ENCODE results near the gene N4BP2.
"Not testable (repeated sequence)": the region's sequence is repeated elsewhere in the genome, so short reads cannot be mapped to it uniquely, and the experiment has no call there.

N4BP2 gene

GRCh38 chr4:40093400-40093799 lies 36.8 kb downstream of the N4BP2 start:
- DNase-seq, result not testable (repeated sequence)

- DNase-seq, result peak; percentile 51 to 71 (median 61)
Observed at GRCh38 chr4:40099010-40099409, 42.4 kb downstream of the N4BP2 start.

- not testable (repeated sequence) for DNase-seq
Observed at GRCh38 chr4:40107150-40107549, 50.5 kb downstream of the N4BP2 start.

GRCh38 chr4:40112027-40112792 lies 55.6 kb downstream of the N4BP2 start:
- DNase-seq, result no peak

- peak in 1 of 4 experiments; percentile 44 for DNase-seq
Observed at GRCh38 chr4:40114206-40114605, 57.6 kb downstream of the N4BP2 start.

- DNase-seq, result peak in 2 of 4 experiments; percentile 11 to 38
Observed at GRCh38 chr4:40118861-40119260, 62.2 kb downstream of the N4BP2 start.

- DNase-seq, result no peak
Observed at GRCh38 chr4:40119344-40119743, 62.7 kb downstream of the N4BP2 start.

- DNase-seq, result peak; percentile 83 to 96 (median 91)
Observed at GRCh38 chr4:40121515-40121914, 64.9 kb downstream of the N4BP2 start.

GRCh38 chr4:40122941-40123340 lies 66.3 kb downstream of the N4BP2 start:
- no peak for DNase-seq

- no peak for DNase-seq
Observed at GRCh38 chr4:40124690-40125089, 68.0 kb downstream of the N4BP2 start.

- DNase-seq, result no peak
Observed at GRCh38 chr4:40130401-40131036, 73.9 kb downstream of the N4BP2 start.

GRCh38 chr4:40132816-40133215 lies 76.2 kb downstream of the N4BP2 start:
- DNase-seq, result no peak

- peak in 1 of 4 experiments; percentile 16 for DNase-seq
Observed at GRCh38 chr4:40134206-40134917, 77.7 kb downstream of the N4BP2 start.

- DNase-seq, result not testable (repeated sequence)
Observed at GRCh38 chr4:40136202-40136601, 79.6 kb downstream of the N4BP2 start.

- no peak for DNase-seq
Observed at GRCh38 chr4:40140196-40140595, 83.5 kb downstream of the N4BP2 start.

- not testable (repeated sequence) for DNase-seq
Observed at GRCh38 chr4:40140597-40140996, 83.9 kb downstream of the N4BP2 start.

- DNase-seq, result no peak
Observed at GRCh38 chr4:40143926-40144508, 87.4 kb downstream of the N4BP2 start.

- no peak for DNase-seq
Observed at GRCh38 chr4:40144716-40145115, 88.1 kb downstream of the N4BP2 start.

- DNase-seq, result not testable (repeated sequence)
Observed at GRCh38 chr4:40147490-40147889, 90.8 kb downstream of the N4BP2 start.

GRCh38 chr4:40149960-40150385 lies 93.3 kb downstream of the N4BP2 start:
- DNase-seq, result peak; percentile 67 to 94 (median 87)

- no peak for DNase-seq
Observed at GRCh38 chr4:40150932-40151331, 94.3 kb downstream of the N4BP2 start.

GRCh38 chr4:40152637-40153036 lies 96.0 kb downstream of the N4BP2 start:
- no peak for DNase-seq

- DNase-seq, result peak in 2 of 4 experiments; percentile 8 to 15
Observed at GRCh38 chr4:40157436-40157835, 100.8 kb downstream of the N4BP2 start.

Measured in suppressor macrophage (primary cell).